Measurements from ENCODE around the gene AKAP9.

DNA sequence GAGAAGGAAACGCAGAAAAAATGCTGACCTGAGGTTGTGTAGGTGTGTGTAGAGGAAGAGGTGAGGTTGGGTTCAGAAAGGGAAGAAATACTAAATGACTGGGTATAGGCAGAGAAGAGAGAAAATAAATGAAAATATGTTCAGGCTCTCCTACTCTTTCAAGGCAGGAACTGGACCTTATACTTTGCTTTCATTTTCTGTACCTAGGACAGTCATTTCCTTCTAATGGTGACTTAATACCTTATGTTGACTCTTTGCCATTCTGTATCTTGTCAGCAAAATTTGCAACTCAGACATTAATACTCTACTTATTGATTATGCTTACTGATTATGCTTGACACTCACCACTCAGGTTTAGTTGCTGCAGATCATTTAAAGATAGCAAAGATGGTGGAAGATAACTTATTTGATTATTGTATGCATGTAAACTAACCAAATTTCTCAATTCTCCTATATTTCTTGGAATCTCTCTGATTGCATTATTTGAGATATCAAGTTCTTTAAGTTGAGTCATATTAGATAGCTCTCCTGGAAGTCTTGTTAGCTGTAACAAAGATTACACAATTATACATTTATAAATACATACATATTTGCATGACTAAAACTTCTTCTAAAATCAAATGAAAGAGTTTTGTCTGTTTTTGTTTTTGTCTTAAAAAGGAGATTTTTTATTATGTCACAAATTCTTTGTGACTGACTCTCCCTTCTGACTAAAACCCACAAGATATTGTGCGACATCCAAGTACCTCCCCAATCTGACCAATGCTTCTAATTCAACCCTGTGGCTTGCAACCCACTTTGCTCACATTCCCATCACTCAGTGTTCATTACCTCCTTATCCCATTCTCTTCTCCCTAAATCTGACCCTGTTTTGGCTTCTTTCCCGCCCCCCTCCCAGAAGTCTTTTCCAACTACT is 218.3 kb downstream of the AKAP9 start:
- TF ChIP-seq, protein P1, sequence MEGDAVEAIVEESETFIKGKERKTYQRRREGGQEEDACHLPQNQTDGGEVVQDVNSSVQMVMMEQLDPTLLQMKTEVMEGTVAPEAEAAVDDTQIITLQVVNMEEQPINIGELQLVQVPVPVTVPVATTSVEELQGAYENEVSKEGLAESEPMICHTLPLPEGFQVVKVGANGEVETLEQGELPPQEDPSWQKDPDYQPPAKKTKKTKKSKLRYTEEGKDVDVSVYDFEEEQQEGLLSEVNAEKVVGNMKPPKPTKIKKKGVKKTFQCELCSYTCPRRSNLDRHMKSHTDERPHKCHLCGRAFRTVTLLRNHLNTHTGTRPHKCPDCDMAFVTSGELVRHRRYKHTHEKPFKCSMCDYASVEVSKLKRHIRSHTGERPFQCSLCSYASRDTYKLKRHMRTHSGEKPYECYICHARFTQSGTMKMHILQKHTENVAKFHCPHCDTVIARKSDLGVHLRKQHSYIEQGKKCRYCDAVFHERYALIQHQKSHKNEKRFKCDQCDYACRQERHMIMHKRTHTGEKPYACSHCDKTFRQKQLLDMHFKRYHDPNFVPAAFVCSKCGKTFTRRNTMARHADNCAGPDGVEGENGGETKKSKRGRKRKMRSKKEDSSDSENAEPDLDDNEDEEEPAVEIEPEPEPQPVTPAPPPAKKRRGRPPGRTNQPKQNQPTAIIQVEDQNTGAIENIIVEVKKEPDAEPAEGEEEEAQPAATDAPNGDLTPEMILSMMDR (IDR thresholded peaks at IDR 0.05; ENCODE audit: low read depth, low read length, poor library complexity, severe bottlenecking): no peak
- no peak for TF ChIP-seq EZH2phosphoT487 (IDR thresholded peaks at IDR 0.05; ENCODE audit: borderline replicate concordance, low read length)
